Stomach (tissue), 4 donors: ENCODE results near the gene DYSF.

Experiments used
- CTCF ChIP-seq, 7 experiments: fragments of 450-650 bp in 4 of 7; fragments of 200-600 bp in 3 of 7; sonication (generic) in 3 of 7; IDR thresholded peaks; one replicate each; pipeline ENCODE4 v1.5.1; 2016 to 2019; ENCODE audit warnings: antibody characterized with exemption in 7 of 7, control low read depth in 2 of 7, mild to moderate bottlenecking in 1 of 7
- POLR2A ChIP-seq, 4 donors: fragments of 450-650 bp; IDR thresholded peaks; one replicate each; pipeline ENCODE4 v1.6.1; 2016; ENCODE audit warnings: antibody characterized with exemption in 4 of 4, control low read depth in 2 of 4, mild to moderate bottlenecking in 1 of 4, moderate library complexity in 1 of 4

GRCh38 chr2:71506222-71507153 is 53.1 kb downstream of the DYSF start:
- TF ChIP-seq CTCF (IDR thresholded peaks at IDR 0.05) (no peak), POLR2A (IDR thresholded peaks at IDR 0.05) (no peak)
